GM12878 (cell line): ENCODE data around the gene HDGFL1.

Experiments used
- CBFB ChIP-seq: IDR thresholded peaks from 2 replicates; pipeline ENCODE4 v1.6.1; 2016; ENCODE audit warnings: antibody characterized with exemption, low read depth
- MXI1 ChIP-seq: fragments of 150-350 bp; IDR thresholded peaks from 2 replicates; pipeline ENCODE4 v1.6.1; 2011; ENCODE audit warnings: low read depth, mild to moderate bottlenecking, inconsistent platforms, low read length, improper control_type of control experiment
- SP1 ChIP-seq: IDR thresholded peaks from one replicate; pipeline ENCODE4 v1.6.1; 2011; ENCODE audit warnings: low read depth, low read length
- SREBF2 ChIP-seq: IDR thresholded peaks from 2 replicates; pipeline ENCODE4 v1.6.1; 2012; ENCODE audit warnings: mild to moderate bottlenecking, low read length
- TF ChIP-seq, protein P1 (sequence below): IDR thresholded peaks from 2 replicates; pipeline ENCODE4 v1.6.1; 2011; ENCODE audit warnings: low read depth, low read length, improper control_type of control experiment, borderline replicate concordance
- TF ChIP-seq, protein P2 (sequence below): IDR thresholded peaks from 2 replicates; pipeline ENCODE4 v1.6.1; 2012; ENCODE audit warnings: low read depth, low read length, improper control_type of control experiment
- TF ChIP-seq, protein P3 (sequence below), 3 experiments: IDR thresholded peaks in 2 of 3; conservative IDR thresholded peaks in 1 of 3; 2 replicates each; pipeline ENCODE4 v1.5.1; 2011; ENCODE audit warnings: low read depth in 3 of 3, low read length in 3 of 3, mild to moderate bottlenecking in 3 of 3, control low read depth in 2 of 3, moderate library complexity in 2 of 3, inconsistent platforms in 1 of 3, mixed read lengths in 1 of 3; ENCODE audit not compliant: control insufficient read depth in 2 of 3, insufficient read depth in 1 of 3; ENCODE audit errors: extremely low read depth in 1 of 3

DNA sequence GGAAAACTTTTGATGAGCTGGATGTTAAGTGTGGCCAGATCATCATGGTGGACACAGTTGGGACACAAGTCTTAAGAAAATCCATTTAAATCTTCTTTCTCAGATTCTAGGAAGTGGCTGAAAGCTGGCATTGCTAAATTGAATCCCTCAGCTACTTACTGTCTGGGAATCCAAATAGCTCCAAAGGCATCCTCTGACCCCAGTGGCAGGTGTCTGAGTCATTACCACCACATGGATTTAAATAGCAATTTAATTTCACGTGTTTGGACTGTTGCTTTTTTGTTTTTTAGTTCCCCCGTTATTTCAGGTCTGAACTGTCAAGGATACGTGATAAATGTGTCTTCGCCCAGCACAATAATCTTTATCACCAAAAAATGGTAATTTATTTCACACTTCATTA lies 33.2 kb upstream of the HDGFL1 start:
- TF ChIP-seq, protein P1, sequence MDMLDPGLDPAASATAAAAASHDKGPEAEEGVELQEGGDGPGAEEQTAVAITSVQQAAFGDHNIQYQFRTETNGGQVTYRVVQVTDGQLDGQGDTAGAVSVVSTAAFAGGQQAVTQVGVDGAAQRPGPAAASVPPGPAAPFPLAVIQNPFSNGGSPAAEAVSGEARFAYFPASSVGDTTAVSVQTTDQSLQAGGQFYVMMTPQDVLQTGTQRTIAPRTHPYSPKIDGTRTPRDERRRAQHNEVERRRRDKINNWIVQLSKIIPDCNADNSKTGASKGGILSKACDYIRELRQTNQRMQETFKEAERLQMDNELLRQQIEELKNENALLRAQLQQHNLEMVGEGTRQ = no peak
- TF ChIP-seq, protein P2, sequence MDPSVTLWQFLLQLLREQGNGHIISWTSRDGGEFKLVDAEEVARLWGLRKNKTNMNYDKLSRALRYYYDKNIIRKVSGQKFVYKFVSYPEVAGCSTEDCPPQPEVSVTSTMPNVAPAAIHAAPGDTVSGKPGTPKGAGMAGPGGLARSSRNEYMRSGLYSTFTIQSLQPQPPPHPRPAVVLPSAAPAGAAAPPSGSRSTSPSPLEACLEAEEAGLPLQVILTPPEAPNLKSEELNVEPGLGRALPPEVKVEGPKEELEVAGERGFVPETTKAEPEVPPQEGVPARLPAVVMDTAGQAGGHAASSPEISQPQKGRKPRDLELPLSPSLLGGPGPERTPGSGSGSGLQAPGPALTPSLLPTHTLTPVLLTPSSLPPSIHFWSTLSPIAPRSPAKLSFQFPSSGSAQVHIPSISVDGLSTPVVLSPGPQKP = no peak
- TF ChIP-seq, protein P3, sequence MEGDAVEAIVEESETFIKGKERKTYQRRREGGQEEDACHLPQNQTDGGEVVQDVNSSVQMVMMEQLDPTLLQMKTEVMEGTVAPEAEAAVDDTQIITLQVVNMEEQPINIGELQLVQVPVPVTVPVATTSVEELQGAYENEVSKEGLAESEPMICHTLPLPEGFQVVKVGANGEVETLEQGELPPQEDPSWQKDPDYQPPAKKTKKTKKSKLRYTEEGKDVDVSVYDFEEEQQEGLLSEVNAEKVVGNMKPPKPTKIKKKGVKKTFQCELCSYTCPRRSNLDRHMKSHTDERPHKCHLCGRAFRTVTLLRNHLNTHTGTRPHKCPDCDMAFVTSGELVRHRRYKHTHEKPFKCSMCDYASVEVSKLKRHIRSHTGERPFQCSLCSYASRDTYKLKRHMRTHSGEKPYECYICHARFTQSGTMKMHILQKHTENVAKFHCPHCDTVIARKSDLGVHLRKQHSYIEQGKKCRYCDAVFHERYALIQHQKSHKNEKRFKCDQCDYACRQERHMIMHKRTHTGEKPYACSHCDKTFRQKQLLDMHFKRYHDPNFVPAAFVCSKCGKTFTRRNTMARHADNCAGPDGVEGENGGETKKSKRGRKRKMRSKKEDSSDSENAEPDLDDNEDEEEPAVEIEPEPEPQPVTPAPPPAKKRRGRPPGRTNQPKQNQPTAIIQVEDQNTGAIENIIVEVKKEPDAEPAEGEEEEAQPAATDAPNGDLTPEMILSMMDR (IDR thresholded peaks at IDR 0.05 in 2 of 3, conservative IDR thresholded peaks at IDR 0.05 in 1 of 3; ENCODE audit: control insufficient read depth in 2 of 3, extremely low read depth in 1 of 3, insufficient read depth in 1 of 3, low read depth in 3 of 3, low read length in 3 of 3) = no peak
- no peak for TF ChIP-seq MXI1
- TF ChIP-seq CBFB = no peak
- no peak for TF ChIP-seq SP1
- TF ChIP-seq SREBF2 = no peak
